Thoracic aorta (tissue), 2 donors: ENCODE data around the gene KRTAP10-2. TPM values are rescaled to one million over a fixed set of nuclear protein-coding genes. Genes with fewer than 3 reads are reported as not detected.

Experiments
- ATAC-seq: fragments of 150-250 bp; one replicate; pipeline ENCODE4 v1.8.0; 2017; ENCODE audit warnings: low read depth; ENCODE audit not compliant: insufficient number of reproducible peaks, low FRiP score
- DNase-seq: peaks from one replicate; pipeline ENCODE4 v3.0.0-alpha.2; 2020; ENCODE audit warnings: low spot score
- H3K27ac ChIP-seq, 2 donors: fragments of 200-600 bp; sonication (generic); 1 replicate in 1 of 2; 2 replicates in 1 of 2; pipeline ENCODE4 v1.5.1; 2016; ENCODE audit warnings: mild to moderate bottlenecking in 2 of 2, moderate library complexity in 2 of 2
- H3K27me3 ChIP-seq: fragments of 200-600 bp; sonication (generic); replicated peaks from 2 replicates; pipeline ENCODE4 v1.6.0; 2016; ENCODE audit warnings: mild to moderate bottlenecking; ENCODE audit not compliant: insufficient read depth
- H3K36me3 ChIP-seq: fragments of 200-600 bp; sonication (generic); one replicate; pipeline ENCODE4 v1.5.1; 2016
- H3K4me1 ChIP-seq, 2 donors: fragments of 200-600 bp; sonication (generic); 1 replicate in 1 of 2; 2 replicates in 1 of 2; pipeline versions ENCODE4 v1.5.1 to v1.6.0; 2016; ENCODE audit warnings: low read depth in 2 of 2, mild to moderate bottlenecking in 1 of 2; ENCODE audit not compliant: control insufficient read depth in 1 of 2
- H3K4me3 ChIP-seq: fragments of 200-600 bp; sonication (generic); 2 replicates; pipeline ENCODE4 v1.5.1; 2016; ENCODE audit warnings: mild to moderate bottlenecking
- H3K9me3 ChIP-seq: fragments of 200-600 bp; sonication (generic); 2 replicates; pipeline ENCODE4 v1.5.1; 2016
- total RNA-seq, 2 donors: library from RNA; depleted of rRNA; stranded (reverse); fragments of >200 nt; gene quantifications; one replicate each; pipeline versions ENCODE4 v1.1.0 to v1.2.3, GENCODE V29; 2016
- TF ChIP-seq, protein P1 (sequence below): fragments of 200-600 bp; sonication (generic); IDR thresholded peaks from one replicate; pipeline ENCODE4 v1.5.1; 2019; ENCODE audit warnings: antibody characterized with exemption

KRTAP10-2 gene
- total RNA-seq, 2 donors from 2014 or later: not detected

DNA sequence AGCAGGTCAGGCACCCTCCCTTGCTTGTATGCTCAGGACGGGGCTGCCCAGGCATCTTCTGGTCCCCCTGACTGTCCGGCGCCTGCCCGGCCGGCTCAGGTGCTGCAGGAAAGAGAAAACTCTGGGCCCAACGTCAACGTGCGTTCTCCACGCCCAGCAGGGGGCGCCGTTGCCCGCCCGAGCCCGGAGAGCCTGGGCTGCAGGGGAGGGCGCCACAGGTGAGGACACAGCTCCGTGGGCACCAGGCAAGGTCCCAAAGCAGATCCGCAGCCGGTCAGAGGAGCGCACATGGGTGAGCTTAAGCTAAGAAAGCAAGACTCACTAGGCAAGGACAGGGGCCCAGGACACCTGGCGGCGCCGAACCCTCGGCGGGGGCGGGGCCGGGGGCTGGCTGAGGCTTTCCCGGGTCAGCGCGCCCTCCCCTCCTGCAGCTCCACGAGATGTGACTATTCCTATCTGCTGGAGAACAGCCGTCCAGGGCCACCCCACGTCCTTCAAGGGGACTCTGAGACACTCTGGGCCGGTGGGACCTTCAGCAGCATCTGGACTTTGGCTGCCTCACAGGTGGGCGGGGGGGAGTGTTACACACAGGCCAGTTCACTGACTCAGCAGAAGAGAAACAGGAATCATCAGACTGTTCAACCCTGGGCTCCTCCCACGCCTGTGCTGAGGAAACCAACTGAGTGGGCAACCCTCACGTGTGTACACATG is 40.6 kb downstream of the KRTAP10-2 start:
- no peak overlapping the region for H3K4me3 ChIP-seq

DNA sequence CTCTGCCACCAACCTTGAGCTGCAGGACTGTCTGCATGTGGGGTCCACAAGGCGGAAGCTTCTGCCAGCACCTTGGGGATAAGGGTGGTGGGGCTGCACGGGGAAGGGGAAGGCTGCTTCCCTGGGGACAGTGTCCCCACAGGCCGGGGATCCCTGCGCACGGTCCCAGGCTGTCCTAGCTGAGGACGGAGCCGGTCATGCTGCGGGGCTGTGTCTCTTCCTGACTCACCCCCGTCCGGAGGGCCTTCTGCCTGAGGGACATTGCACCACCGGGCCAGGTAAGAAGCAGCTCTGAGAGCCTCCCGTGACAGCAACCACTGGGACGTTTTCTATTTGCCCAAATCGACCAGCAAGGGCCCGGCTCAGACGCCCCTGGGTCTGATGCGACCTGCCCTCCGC is 41.2 kb downstream of the KRTAP10-2 start:
- TF ChIP-seq, protein P1, sequence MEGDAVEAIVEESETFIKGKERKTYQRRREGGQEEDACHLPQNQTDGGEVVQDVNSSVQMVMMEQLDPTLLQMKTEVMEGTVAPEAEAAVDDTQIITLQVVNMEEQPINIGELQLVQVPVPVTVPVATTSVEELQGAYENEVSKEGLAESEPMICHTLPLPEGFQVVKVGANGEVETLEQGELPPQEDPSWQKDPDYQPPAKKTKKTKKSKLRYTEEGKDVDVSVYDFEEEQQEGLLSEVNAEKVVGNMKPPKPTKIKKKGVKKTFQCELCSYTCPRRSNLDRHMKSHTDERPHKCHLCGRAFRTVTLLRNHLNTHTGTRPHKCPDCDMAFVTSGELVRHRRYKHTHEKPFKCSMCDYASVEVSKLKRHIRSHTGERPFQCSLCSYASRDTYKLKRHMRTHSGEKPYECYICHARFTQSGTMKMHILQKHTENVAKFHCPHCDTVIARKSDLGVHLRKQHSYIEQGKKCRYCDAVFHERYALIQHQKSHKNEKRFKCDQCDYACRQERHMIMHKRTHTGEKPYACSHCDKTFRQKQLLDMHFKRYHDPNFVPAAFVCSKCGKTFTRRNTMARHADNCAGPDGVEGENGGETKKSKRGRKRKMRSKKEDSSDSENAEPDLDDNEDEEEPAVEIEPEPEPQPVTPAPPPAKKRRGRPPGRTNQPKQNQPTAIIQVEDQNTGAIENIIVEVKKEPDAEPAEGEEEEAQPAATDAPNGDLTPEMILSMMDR: no peak
- DNase-seq (no peak), ATAC-seq (no peak)
- Histone ChIP-seq H3K4me1 (peaks cover 0 to 6% of the 10 kb centered on the region in 2 donors), H3K4me3 (no peak overlapping the region), H3K27me3 (no peaks in the 10 kb centered on the region), H3K27ac (no peak overlapping the region), H3K9me3 (no peaks in the 10 kb centered on the region), H3K36me3 (no peaks in the 10 kb centered on the region)

More for the DNA sequence above, 40.6 kb downstream of the KRTAP10-2 start:
- no peaks in the 10 kb centered on the region for H3K36me3 ChIP-seq
- DNase-seq (no peak), ATAC-seq (no peak)
- H3K9me3 ChIP-seq: no peaks in the 10 kb centered on the region
- TF ChIP-seq, protein P1: peak; percentile 54
- H3K27me3 ChIP-seq: no peaks in the 10 kb centered on the region
- no peak overlapping the region for H3K27ac ChIP-seq
- peaks cover 0 to 6% of the 10 kb centered on the region in 2 donors for H3K4me1 ChIP-seq

DNA sequence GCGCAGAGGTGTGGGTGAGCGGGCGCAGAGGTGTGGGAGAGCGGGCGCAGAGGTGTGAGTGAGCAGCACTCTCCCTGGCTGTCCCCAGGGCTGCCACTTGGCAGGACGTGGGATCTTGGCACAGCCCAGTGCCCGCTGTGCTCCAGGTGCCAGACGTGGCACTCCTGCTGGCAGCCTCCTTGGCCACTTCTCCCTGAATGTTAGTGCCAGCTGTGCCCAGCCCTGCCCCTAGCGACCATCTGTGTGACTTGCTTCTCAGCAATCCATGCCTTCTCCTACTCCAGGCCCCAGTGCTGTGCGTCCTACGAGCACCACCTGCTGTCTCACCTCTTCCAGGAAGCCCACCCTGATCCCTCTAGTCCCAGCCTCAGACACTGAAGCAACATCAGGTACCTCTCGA is 41.8 kb downstream of the KRTAP10-2 start:
- no peaks in the 10 kb centered on the region for H3K36me3 ChIP-seq
- peaks cover 0 to 6% of the 10 kb centered on the region in 2 donors for H3K4me1 ChIP-seq
- no peaks in the 10 kb centered on the region for H3K9me3 ChIP-seq
- no peak overlapping the region for H3K4me3 ChIP-seq
- ATAC-seq (no peak), DNase-seq (no peak)
- TF ChIP-seq, protein P1: no peak
- H3K27ac ChIP-seq: no peak overlapping the region
- H3K27me3 ChIP-seq: no peaks in the 10 kb centered on the region

DNA sequence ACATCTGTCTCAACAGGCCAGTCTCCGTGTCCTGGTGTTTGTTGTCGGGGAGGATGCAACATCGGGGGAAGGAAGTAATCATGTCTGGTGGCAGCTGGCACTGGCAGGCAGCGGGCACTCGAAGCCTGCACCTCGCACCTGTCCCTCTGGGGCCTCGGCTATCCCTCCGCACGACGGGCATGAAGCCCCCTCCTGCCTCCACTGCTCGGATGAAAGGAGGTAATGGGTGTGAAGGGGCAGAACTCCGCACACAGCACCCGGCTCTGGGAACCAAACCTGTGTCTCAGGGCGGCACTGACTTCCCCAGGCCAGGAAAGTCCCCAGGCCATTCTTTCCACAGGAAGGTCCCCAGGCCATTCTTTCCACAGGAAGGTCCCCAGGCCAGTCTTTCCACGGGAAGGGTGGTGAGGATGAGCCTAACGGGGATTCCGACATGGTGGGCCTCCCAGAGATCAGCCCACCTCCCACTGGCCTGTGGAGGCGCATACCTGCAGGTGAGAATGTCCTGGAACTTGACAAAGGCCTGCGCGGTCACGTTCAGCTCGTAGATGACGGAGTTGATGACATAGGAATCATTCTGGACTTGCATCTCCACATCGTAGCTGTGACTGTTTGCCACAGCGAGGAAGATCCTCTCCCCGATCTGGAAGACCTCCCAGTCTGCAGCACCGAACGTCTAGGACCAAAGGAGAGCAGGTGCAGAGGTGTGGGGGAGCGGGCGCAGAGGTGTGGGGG is 42.4 kb downstream of the KRTAP10-2 start:
- no peak overlapping the region for H3K4me3 ChIP-seq
- H3K4me1 ChIP-seq: peaks cover 0 to 6% of the 10 kb centered on the region in 2 donors
- no peak overlapping the region for H3K27ac ChIP-seq
- H3K9me3 ChIP-seq: no peaks in the 10 kb centered on the region
- no peak for DNase-seq
- TF ChIP-seq, protein P1: no peak
- no peaks in the 10 kb centered on the region for H3K27me3 ChIP-seq
- H3K36me3 ChIP-seq: no peaks in the 10 kb centered on the region
- no peak for ATAC-seq

DNA sequence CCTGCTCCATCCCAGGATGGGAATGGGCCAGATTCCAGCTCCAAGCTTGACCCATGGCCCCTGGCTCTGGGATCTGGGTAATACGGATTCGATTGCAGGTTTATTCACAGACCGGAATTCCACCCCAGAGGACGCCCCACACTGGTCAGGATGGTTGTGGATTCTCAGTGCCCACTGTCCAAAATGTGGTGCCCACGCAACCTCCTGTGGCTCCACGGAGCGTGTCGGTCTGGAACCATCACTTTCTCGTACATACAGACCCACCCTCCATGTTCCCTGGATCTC is 42.9 kb downstream of the KRTAP10-2 start:
- Histone ChIP-seq H3K4me3 (no peak overlapping the region), H3K36me3 (no peaks in the 10 kb centered on the region), H3K27ac (no peak overlapping the region), H3K9me3 (no peaks in the 10 kb centered on the region), H3K4me1 (peaks cover 0 to 6% of the 10 kb centered on the region in 2 donors), H3K27me3 (no peaks in the 10 kb centered on the region)
- ATAC-seq: no peak
- TF ChIP-seq, protein P1: no peak
- DNase-seq: no peak
